ENCODE data around the gene PRKCA.

Gene PRKCA

DNA sequence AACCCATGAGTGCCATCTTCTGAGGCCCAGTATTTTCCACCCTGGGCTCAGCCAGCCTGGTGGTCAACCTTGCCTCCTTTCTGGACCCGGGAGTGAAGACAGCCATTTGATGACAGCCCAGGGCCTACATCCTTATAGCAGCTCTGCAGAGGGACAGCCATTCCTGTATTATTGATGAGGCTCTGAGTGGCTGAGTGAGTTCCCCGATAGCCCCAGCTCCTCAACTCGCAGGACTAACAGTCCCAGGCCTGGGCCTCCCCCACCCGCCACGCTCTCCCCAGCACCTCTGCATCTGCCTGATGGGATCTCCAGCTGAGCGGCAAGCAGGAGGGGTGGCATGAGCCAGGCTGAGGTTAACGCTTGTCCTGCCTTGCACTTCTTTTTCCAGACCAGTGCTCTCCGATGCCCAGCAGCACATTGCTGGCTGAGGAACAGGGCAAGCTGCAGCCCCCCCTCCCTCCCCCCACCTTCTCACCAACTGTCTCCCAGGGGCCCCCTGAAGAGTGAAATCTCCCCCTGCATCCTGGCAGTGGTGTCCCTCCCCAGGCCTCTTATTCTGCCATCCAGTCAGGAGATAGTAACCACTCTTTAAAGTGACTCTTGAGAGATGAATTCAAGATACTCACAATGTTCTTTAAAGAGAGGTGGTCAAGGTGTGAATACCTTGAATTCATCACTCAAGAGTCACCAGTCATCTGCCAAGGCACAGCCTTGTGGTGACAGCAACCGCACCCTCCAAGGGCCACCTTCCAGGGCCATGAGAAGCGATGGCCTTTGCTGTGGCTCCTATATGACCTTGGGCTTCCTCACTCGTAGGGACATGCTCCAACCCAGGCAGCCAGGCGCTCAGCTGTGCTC lies 556.0 kb downstream of the PRKCA start:
- DNase-seq, result no peak

DNA sequence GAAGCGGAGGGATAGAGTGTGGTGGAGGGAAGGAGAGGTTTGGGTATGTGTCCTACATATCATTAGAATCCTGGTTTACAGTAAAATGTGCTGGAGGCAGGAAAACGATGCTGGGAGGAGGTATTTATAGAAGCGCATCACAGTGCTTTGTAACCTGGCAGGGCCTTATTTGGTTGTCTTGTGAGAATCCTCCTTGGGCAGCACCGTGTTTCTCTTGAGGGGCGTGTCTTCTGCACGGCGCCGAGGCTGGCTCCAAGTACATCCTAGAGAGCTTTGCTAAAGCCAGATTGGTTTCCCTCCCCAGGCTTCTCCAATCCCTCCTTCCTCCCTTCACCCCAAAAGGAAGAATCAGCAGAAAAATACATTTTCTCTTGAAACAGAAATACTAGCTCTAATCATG lies 556.9 kb downstream of the PRKCA start:
- DNase-seq, result no peak

DNA sequence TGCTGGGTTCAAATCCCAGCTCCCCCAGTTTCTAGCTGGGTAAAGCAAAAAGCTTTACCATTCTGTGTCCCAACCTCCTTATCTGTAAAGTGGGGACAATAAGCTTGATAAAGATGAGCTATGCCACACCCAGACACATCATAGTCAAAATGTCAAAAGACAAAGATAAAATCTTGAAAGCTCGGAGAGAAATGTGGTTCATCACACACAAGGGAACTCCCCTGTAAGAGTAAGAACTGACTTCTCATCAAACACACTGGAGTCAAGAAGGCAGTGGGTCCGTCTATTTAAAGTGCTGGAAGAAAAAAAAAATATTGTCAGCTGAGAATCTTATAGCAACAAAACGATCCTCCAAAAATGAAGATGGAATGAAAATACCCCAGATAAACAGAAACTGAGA lies 557.8 kb downstream of the PRKCA start:
- DNase-seq, result no peak

All from activated CD4-positive, alpha-beta T cell treated with anti-CD3 and anti-CD28 coated beads, Interleukin-2, amount 50 U/mL, for 48 hours (primary cell).